SK-N-SH treated with all-trans-retinoic acid at 6 μM for 48 hours (cell line): ENCODE results near the gene ARHGDIG.
"Not testable (repeated sequence)": the region's sequence is repeated elsewhere in the genome, so short reads cannot be mapped to it uniquely, and the experiment has no call there.

ENCODE experiments used
- ATAC-seq: fragments of 200-7000 bp; cut with Tn5 transposase; 3 replicates; pipeline ENCODE4 v1.9.1; 2020; ENCODE audit warnings: mild to moderate bottlenecking, moderate library complexity
- ARNTL ChIP-seq: fragments of 450-650 bp; formaldehyde crosslinking; IDR thresholded peaks from 2 replicates; pipeline ENCODE4 v1.5.0; 2020; ENCODE audit warnings: low read depth, mild to moderate bottlenecking, moderate library complexity, borderline replicate concordance
- BACH2 ChIP-seq: fragments of 250-450 bp; sonication (Bioruptor Pico); IDR thresholded peaks from 2 replicates; pipeline ENCODE4 v1.9.0; 2021; ENCODE audit warnings: mild to moderate bottlenecking, borderline replicate concordance
- CSDC2 ChIP-seq: fragments of 250-450 bp; sonication (Bioruptor Pico); IDR thresholded peaks from 2 replicates; pipeline ENCODE4 v1.5.0; 2020; ENCODE audit warnings: mild to moderate bottlenecking, moderate library complexity
- ESRRG ChIP-seq: fragments of 250-450 bp; sonication (Bioruptor Pico); IDR thresholded peaks from 2 replicates; pipeline ENCODE4 v1.6.1; 2021; ENCODE audit warnings: mild to moderate bottlenecking
- GLIS3 ChIP-seq: fragments of 250-450 bp; sonication (Bioruptor Pico); IDR thresholded peaks from 2 replicates; pipeline ENCODE4 v1.5.0; 2020; ENCODE audit warnings: mild to moderate bottlenecking, moderate library complexity
- ISL1 ChIP-seq: fragments of 250-450 bp; sonication (Bioruptor Pico); IDR thresholded peaks from 2 replicates; pipeline ENCODE4 v2.1.2; 2022; ENCODE audit warnings: mild to moderate bottlenecking, moderate library complexity
- OSR1 ChIP-seq: fragments of 250-450 bp; sonication (Bioruptor Pico); IDR thresholded peaks from 2 replicates; pipeline ENCODE4 v1.8.0; 2022; ENCODE audit warnings: moderate library complexity, mild to moderate bottlenecking, inconsistent platforms
- PPARA ChIP-seq: fragments of 250-450 bp; sonication (Bioruptor Pico); IDR thresholded peaks from 2 replicates; pipeline ENCODE4 v1.5.0; 2020; ENCODE audit warnings: mild to moderate bottlenecking, borderline replicate concordance
- RARB ChIP-seq: fragments of 250-450 bp; sonication (Bioruptor Pico); IDR thresholded peaks from 2 replicates; pipeline ENCODE4 v1.8.0; 2021; ENCODE audit warnings: mild to moderate bottlenecking, moderate library complexity
- SNAI2 ChIP-seq: fragments of 250-450 bp; sonication (Bioruptor Pico); IDR thresholded peaks from 2 replicates; pipeline ENCODE4 v1.5.0; 2020; ENCODE audit warnings: mild to moderate bottlenecking, moderate library complexity
- TCF4 ChIP-seq: fragments of 250-450 bp; sonication (Bioruptor Pico); IDR thresholded peaks from 2 replicates; pipeline ENCODE4 v1.8.0; 2021; ENCODE audit warnings: mild to moderate bottlenecking, moderate library complexity, borderline replicate concordance
- TOX ChIP-seq: fragments of 250-450 bp; sonication (Bioruptor Pico); IDR thresholded peaks from 2 replicates; pipeline ENCODE4 v1.8.0; 2021; ENCODE audit warnings: mild to moderate bottlenecking, moderate library complexity, borderline replicate concordance
- ZFP3 ChIP-seq: fragments of 250-450 bp; sonication (Bioruptor Pico); IDR thresholded peaks from 2 replicates; pipeline ENCODE4 v1.5.0; 2020; ENCODE audit warnings: mild to moderate bottlenecking, moderate library complexity
- ZNF565 ChIP-seq: fragments of 450-650 bp; formaldehyde crosslinking; conservative IDR thresholded peaks from 2 replicates; pipeline ENCODE4 v1.5.0; 2020; ENCODE audit warnings: low read depth, mild to moderate bottlenecking, moderate library complexity
- ZNF8 ChIP-seq: fragments of 450-650 bp; formaldehyde crosslinking; IDR thresholded peaks from 2 replicates; pipeline ENCODE4 v1.5.0; 2020; ENCODE audit warnings: mild to moderate bottlenecking, moderate library complexity
- TF ChIP-seq, protein P1 (sequence below): fragments of 250-450 bp; sonication (Bioruptor Pico); IDR thresholded peaks from 2 replicates; pipeline ENCODE4 v1.8.0; 2020; ENCODE audit warnings: mild to moderate bottlenecking, moderate library complexity, borderline replicate concordance
- TF ChIP-seq, protein P2 (sequence below): fragments of 250-450 bp; sonication (Bioruptor Pico); IDR thresholded peaks from 2 replicates; pipeline ENCODE4 v1.5.1; 2020; ENCODE audit warnings: low read depth, mild to moderate bottlenecking, moderate library complexity
- TF ChIP-seq, protein P3 (sequence below): fragments of 250-450 bp; sonication (Bioruptor Pico); IDR thresholded peaks from 2 replicates; pipeline ENCODE4 v1.8.0; 2021; ENCODE audit warnings: low read depth, mild to moderate bottlenecking, moderate library complexity, borderline replicate concordance
- TF ChIP-seq, protein P4 (sequence below): fragments of 250-450 bp; sonication (Bioruptor Pico); IDR thresholded peaks from 2 replicates; pipeline ENCODE4 v1.5.0; 2020; ENCODE audit warnings: mild to moderate bottlenecking, moderate library complexity
- TF ChIP-seq, protein P5 (sequence below): fragments of 250-450 bp; sonication (Bioruptor Pico); IDR thresholded peaks from 2 replicates; pipeline ENCODE4 v1.5.1; 2021; ENCODE audit warnings: mild to moderate bottlenecking, moderate library complexity

Gene ARHGDIG

DNA sequence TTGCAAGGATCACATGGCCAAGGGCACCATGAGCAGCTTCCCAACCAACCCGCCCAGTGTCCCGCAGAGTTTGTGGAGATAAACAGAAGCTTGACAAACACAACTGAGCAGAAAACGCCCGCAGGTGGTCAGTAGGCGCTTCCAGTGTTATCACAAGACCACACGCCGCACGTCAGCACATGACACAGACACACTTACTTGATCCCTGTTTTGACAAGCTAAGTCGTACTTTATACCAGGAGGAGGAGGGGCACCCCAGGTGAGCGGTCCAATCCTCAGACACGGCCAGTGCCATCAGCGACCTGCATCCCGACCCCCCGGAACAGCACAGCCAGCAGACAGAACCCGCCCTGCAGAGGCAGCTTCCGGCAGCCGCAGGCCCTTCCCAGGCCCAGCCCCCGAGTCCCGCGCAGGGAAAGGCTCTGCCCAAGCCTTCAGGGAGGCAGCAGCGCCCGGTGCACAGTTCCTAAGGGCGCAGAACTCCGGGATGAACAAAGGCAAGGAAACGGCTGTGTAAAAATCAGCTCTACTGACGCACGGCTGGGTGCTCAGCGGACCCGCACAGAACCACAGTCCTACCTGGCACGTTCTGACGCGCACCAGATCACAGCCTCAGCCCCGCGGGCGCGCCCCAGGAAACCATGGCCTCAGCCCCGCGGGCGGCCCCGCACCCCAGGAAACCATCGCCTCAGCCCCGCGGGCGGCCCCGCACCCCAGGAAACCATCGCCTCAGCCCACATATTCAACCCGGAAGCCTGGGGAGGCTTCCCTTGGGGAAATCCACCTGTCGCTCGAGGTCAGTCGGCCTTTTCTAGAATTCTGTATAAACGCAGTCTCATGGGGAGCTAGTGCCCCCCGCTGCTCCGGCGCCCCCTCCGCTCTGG, 44.3 kb downstream of the ARHGDIG start (continued):
- TF ChIP-seq, protein P1, sequence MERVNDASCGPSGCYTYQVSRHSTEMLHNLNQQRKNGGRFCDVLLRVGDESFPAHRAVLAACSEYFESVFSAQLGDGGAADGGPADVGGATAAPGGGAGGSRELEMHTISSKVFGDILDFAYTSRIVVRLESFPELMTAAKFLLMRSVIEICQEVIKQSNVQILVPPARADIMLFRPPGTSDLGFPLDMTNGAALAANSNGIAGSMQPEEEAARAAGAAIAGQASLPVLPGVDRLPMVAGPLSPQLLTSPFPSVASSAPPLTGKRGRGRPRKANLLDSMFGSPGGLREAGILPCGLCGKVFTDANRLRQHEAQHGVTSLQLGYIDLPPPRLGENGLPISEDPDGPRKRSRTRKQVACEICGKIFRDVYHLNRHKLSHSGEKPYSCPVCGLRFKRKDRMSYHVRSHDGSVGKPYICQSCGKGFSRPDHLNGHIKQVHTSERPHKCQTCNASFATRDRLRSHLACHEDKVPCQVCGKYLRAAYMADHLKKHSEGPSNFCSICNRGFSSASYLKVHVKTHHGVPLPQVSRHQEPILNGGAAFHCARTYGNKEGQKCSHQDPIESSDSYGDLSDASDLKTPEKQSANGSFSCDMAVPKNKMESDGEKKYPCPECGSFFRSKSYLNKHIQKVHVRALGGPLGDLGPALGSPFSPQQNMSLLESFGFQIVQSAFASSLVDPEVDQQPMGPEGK, result no peak
- TF ChIP-seq RARB (CRISPR knock-in tag) (no peak), TCF4 (no peak)

DNA sequence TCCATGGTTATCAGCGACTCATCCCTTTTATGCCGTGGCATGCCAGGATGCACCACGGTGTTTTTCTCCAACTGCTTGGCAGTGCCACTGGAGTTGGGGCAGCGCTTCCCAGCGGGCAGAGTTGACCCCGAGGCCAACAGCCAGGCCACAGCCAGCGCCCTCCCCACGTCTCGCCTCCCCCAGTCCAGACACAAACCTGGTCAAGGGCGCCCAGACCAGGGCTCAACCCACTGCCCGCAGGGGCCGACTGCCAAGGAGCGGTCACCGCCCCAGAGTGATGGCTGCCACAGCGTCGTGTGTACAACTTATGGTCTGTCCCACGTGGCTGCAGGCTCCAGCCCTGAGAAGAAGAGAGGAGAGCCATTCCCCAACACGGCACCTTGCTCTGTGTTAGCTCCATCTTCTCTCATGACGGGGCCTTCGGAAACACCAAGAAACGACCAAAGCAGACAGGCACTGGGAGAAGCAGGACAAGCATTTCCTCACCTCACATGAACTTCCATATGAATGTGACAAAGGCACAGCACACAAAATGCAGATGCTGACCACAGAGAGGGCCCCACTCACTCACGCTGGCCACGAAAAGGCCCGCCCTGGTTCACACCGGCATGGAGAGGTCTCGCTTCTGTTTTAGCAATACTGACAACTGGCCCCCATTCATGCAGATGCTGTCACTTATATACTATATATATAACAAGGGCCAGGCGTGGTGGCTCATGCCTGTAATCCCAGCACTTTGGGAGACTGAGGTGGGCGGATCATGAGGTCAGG, 45.2 kb downstream of the ARHGDIG start:
- ATAC-seq, result no peak
- TF ChIP-seq, protein P2, sequence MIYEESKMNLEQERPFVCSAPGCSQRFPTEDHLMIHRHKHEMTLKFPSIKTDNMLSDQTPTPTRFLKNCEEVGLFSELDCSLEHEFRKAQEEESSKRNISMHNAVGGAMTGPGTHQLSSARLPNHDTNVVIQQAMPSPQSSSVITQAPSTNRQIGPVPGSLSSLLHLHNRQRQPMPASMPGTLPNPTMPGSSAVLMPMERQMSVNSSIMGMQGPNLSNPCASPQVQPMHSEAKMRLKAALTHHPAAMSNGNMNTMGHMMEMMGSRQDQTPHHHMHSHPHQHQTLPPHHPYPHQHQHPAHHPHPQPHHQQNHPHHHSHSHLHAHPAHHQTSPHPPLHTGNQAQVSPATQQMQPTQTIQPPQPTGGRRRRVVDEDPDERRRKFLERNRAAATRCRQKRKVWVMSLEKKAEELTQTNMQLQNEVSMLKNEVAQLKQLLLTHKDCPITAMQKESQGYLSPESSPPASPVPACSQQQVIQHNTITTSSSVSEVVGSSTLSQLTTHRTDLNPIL, result no peak
- TF ChIP-seq ZNF8 (CRISPR knock-in tag), result no peak
- TF ChIP-seq ZFP3 (CRISPR knock-in tag), result no peak
- TF ChIP-seq ZNF565 (CRISPR knock-in tag), result no peak
- no peak for TF ChIP-seq PPARA (CRISPR knock-in tag)
- no peak for TF ChIP-seq CSDC2 (CRISPR knock-in tag)
- TF ChIP-seq TCF4, result no peak
- TF ChIP-seq, protein P3, sequence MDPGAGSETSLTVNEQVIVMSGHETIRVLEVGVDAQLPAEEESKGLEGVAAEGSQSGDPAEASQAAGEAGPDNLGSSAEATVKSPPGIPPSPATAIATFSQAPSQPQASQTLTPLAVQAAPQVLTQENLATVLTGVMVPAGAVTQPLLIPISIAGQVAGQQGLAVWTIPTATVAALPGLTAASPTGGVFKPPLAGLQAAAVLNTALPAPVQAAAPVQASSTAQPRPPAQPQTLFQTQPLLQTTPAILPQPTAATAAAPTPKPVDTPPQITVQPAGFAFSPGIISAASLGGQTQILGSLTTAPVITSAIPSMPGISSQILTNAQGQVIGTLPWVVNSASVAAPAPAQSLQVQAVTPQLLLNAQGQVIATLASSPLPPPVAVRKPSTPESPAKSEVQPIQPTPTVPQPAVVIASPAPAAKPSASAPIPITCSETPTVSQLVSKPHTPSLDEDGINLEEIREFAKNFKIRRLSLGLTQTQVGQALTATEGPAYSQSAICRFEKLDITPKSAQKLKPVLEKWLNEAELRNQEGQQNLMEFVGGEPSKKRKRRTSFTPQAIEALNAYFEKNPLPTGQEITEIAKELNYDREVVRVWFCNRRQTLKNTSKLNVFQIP, result no peak
- TF ChIP-seq ESRRG, result no peak

DNA sequence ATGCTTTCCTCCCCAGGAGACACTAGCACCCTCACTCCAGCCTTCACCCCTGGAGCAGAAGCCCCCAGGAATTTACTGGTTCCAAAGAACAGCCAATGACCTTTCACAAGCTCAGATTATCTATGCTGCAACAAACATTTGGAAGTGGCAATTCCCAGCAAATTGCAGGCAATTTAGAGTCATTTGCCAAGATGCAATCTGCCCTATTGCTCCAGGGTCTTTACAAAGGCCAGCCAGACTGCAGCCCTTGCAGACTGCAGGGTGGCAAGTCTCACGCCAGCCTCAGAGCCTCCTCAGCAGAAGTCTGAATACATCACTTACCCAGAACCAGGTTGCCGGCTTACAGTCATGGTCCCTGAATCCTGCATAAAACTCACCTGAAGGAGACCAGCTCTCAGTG, 50.4 kb downstream of the ARHGDIG start:
- no peak for TF ChIP-seq TCF4
- no peak for TF ChIP-seq RARB (CRISPR knock-in tag)
- TF ChIP-seq, protein P4, sequence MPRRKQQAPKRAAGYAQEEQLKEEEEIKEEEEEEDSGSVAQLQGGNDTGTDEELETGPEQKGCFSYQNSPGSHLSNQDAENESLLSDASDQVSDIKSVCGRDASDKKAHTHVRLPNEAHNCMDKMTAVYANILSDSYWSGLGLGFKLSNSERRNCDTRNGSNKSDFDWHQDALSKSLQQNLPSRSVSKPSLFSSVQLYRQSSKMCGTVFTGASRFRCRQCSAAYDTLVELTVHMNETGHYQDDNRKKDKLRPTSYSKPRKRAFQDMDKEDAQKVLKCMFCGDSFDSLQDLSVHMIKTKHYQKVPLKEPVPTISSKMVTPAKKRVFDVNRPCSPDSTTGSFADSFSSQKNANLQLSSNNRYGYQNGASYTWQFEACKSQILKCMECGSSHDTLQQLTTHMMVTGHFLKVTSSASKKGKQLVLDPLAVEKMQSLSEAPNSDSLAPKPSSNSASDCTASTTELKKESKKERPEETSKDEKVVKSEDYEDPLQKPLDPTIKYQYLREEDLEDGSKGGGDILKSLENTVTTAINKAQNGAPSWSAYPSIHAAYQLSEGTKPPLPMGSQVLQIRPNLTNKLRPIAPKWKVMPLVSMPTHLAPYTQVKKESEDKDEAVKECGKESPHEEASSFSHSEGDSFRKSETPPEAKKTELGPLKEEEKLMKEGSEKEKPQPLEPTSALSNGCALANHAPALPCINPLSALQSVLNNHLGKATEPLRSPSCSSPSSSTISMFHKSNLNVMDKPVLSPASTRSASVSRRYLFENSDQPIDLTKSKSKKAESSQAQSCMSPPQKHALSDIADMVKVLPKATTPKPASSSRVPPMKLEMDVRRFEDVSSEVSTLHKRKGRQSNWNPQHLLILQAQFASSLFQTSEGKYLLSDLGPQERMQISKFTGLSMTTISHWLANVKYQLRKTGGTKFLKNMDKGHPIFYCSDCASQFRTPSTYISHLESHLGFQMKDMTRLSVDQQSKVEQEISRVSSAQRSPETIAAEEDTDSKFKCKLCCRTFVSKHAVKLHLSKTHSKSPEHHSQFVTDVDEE (CRISPR knock-in tag), result no peak
- TF ChIP-seq, protein P1, result no peak
- TF ChIP-seq, protein P2, result no peak
- no peak for TF ChIP-seq PPARA (CRISPR knock-in tag)
- TF ChIP-seq, protein P3, result no peak
- TF ChIP-seq ZFP3 (CRISPR knock-in tag), result no peak
- TF ChIP-seq ZNF8 (CRISPR knock-in tag), result no peak
- no peak for TF ChIP-seq ISL1 (CRISPR knock-in tag)
- TF ChIP-seq BACH2 (CRISPR knock-in tag), result no peak
- TF ChIP-seq SNAI2, result no peak
- TF ChIP-seq ESRRG, result no peak
- TF ChIP-seq ARNTL, result no peak
- TF ChIP-seq GLIS3 (CRISPR knock-in tag), result no peak
- no peak for TF ChIP-seq TOX (CRISPR knock-in tag)
- no peak for TF ChIP-seq CSDC2 (CRISPR knock-in tag)
- TF ChIP-seq OSR1 (CRISPR knock-in tag), result no peak
- TF ChIP-seq, protein P5, sequence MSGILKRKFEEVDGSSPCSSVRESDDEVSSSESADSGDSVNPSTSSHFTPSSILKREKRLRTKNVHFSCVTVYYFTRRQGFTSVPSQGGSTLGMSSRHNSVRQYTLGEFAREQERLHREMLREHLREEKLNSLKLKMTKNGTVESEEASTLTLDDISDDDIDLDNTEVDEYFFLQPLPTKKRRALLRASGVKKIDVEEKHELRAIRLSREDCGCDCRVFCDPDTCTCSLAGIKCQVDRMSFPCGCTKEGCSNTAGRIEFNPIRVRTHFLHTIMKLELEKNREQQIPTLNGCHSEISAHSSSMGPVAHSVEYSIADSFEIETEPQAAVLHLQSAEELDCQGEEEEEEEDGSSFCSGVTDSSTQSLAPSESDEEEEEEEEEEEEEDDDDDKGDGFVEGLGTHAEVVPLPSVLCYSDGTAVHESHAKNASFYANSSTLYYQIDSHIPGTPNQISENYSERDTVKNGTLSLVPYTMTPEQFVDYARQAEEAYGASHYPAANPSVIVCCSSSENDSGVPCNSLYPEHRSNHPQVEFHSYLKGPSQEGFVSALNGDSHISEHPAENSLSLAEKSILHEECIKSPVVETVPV, result no peak
- no peak for ATAC-seq

DNA sequence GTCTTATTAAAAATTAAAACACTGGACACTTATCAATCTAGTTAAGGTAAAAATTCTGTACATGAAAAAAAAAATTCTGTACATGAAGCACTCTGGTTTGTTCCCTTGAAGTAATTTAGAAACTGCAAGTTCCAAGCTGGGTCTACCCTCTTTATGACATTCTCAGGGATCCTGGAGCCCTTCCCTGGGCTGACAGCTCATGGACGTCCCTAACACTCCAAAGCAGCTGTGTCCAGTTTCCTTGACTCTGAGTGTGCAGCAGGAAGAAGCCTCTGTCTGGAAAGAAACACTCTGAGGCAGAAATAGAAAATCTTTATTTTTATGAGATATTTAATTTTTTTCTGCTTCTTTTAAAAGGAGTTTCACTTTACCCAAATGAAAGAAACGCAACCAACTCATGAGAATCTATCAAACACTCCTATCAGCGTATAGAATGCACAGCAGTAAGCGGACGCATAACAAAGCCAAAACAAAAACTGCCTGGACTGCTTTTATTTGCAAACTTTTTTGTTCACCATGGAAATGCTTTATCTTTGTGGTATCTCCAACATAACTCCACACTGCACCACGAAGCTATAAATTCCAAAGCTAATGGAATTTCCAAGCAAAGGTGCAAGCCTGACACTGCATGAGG, 50.9 kb downstream of the ARHGDIG start:
- not testable (repeated sequence) for ATAC-seq
